SK-N-SH treated with all-trans-retinoic acid at 6 μM for 48 hours (cell line): ENCODE data around the gene PABPN1L.

Experiments used
- ATAC-seq: fragments of 200-7000 bp; cut with Tn5 transposase; 3 replicates; pipeline ENCODE4 v1.9.1; 2020; ENCODE audit warnings: mild to moderate bottlenecking, moderate library complexity
- BACH2 ChIP-seq: fragments of 250-450 bp; sonication (Bioruptor Pico); IDR thresholded peaks from 2 replicates; pipeline ENCODE4 v1.9.0; 2021; ENCODE audit warnings: mild to moderate bottlenecking, borderline replicate concordance
- CSDC2 ChIP-seq: fragments of 250-450 bp; sonication (Bioruptor Pico); IDR thresholded peaks from 2 replicates; pipeline ENCODE4 v1.5.0; 2020; ENCODE audit warnings: mild to moderate bottlenecking, moderate library complexity
- CSRNP3 ChIP-seq: fragments of 250-450 bp; sonication (Bioruptor Pico); IDR thresholded peaks from 2 replicates; pipeline ENCODE4 v1.5.1; 2021; ENCODE audit warnings: mild to moderate bottlenecking, moderate library complexity
- ESRRG ChIP-seq: fragments of 250-450 bp; sonication (Bioruptor Pico); IDR thresholded peaks from 2 replicates; pipeline ENCODE4 v1.6.1; 2021; ENCODE audit warnings: mild to moderate bottlenecking
- GLIS3 ChIP-seq: fragments of 250-450 bp; sonication (Bioruptor Pico); IDR thresholded peaks from 2 replicates; pipeline ENCODE4 v1.5.0; 2020; ENCODE audit warnings: mild to moderate bottlenecking, moderate library complexity
- ISL1 ChIP-seq: fragments of 250-450 bp; sonication (Bioruptor Pico); IDR thresholded peaks from 2 replicates; pipeline ENCODE4 v2.1.2; 2022; ENCODE audit warnings: mild to moderate bottlenecking, moderate library complexity
- OSR1 ChIP-seq: fragments of 250-450 bp; sonication (Bioruptor Pico); IDR thresholded peaks from 2 replicates; pipeline ENCODE4 v1.8.0; 2022; ENCODE audit warnings: moderate library complexity, mild to moderate bottlenecking, inconsistent platforms
- PPARA ChIP-seq: fragments of 250-450 bp; sonication (Bioruptor Pico); IDR thresholded peaks from 2 replicates; pipeline ENCODE4 v1.5.0; 2020; ENCODE audit warnings: mild to moderate bottlenecking, borderline replicate concordance
- TCF4 ChIP-seq: fragments of 250-450 bp; sonication (Bioruptor Pico); IDR thresholded peaks from 2 replicates; pipeline ENCODE4 v1.8.0; 2021; ENCODE audit warnings: mild to moderate bottlenecking, moderate library complexity, borderline replicate concordance
- TOX ChIP-seq: fragments of 250-450 bp; sonication (Bioruptor Pico); IDR thresholded peaks from 2 replicates; pipeline ENCODE4 v1.8.0; 2021; ENCODE audit warnings: mild to moderate bottlenecking, moderate library complexity, borderline replicate concordance
- ZC3H10 ChIP-seq: fragments of 250-450 bp; sonication (Bioruptor Pico); IDR thresholded peaks from 2 replicates; pipeline ENCODE4 v1.5.1; 2021; ENCODE audit warnings: mild to moderate bottlenecking, moderate library complexity
- ZFP3 ChIP-seq: fragments of 250-450 bp; sonication (Bioruptor Pico); IDR thresholded peaks from 2 replicates; pipeline ENCODE4 v1.5.0; 2020; ENCODE audit warnings: mild to moderate bottlenecking, moderate library complexity
- ZFP30 ChIP-seq: fragments of 450-650 bp; formaldehyde crosslinking; IDR thresholded peaks from 2 replicates; pipeline ENCODE4 v1.5.0; 2022; ENCODE audit warnings: mild to moderate bottlenecking, moderate library complexity
- ZNF565 ChIP-seq: fragments of 450-650 bp; formaldehyde crosslinking; conservative IDR thresholded peaks from 2 replicates; pipeline ENCODE4 v1.5.0; 2020; ENCODE audit warnings: low read depth, mild to moderate bottlenecking, moderate library complexity
- ZNF70 ChIP-seq: fragments of 450-650 bp; formaldehyde crosslinking; IDR thresholded peaks from 2 replicates; pipeline ENCODE4 v1.5.0; 2020; ENCODE audit warnings: mild to moderate bottlenecking, moderate library complexity
- TF ChIP-seq, protein P1 (sequence below): fragments of 250-450 bp; sonication (Bioruptor Pico); IDR thresholded peaks from 2 replicates; pipeline ENCODE4 v1.8.0; 2020; ENCODE audit warnings: mild to moderate bottlenecking, moderate library complexity, borderline replicate concordance
- TF ChIP-seq, protein P2 (sequence below): fragments of 250-450 bp; sonication (Bioruptor Pico); IDR thresholded peaks from 2 replicates; pipeline ENCODE4 v1.5.1; 2020; ENCODE audit warnings: low read depth, mild to moderate bottlenecking, moderate library complexity
- TF ChIP-seq, protein P3 (sequence below): fragments of 250-450 bp; sonication (Bioruptor Pico); IDR thresholded peaks from 2 replicates; pipeline ENCODE4 v1.5.0; 2020; ENCODE audit warnings: mild to moderate bottlenecking, moderate library complexity

Gene PABPN1L

DNA sequence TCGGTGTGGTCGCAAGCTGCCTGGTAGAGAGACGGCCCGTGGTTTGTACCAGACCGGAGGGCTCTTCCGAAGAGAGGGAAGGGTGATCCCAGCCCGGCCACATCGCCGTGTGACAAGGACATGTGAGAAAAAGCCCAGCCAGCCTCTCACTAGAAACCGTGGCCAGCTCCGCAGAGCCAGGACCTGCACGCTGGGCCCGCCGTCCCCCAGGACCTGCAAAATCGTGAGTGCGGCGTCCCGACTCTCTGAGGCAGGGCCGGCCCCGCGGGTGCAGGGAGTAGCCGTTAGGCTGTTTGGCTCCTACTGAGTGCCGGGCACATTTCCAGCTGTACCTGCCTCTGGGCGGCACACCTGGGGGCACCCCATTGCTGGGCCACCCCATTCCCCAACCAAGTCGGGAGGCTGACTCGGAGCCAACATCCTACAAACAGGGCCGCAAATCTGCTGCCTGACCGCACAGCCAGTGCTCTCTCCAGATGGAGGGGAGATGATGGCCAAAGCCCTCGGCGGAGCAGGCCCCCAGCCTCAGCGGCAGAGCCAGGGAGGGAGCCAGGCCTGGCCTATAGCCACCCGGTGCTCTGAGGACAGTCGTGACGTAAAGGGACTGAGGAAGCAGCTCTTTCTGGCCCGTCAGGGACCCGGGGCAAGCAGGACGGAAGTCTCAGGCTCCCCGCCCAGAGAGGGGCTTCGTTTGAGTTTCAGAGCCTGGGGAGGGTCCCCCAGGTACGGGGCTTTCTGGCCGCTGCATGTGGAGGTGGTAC lies 33.6 kb upstream of the PABPN1L start:
- TF ChIP-seq, protein P1, sequence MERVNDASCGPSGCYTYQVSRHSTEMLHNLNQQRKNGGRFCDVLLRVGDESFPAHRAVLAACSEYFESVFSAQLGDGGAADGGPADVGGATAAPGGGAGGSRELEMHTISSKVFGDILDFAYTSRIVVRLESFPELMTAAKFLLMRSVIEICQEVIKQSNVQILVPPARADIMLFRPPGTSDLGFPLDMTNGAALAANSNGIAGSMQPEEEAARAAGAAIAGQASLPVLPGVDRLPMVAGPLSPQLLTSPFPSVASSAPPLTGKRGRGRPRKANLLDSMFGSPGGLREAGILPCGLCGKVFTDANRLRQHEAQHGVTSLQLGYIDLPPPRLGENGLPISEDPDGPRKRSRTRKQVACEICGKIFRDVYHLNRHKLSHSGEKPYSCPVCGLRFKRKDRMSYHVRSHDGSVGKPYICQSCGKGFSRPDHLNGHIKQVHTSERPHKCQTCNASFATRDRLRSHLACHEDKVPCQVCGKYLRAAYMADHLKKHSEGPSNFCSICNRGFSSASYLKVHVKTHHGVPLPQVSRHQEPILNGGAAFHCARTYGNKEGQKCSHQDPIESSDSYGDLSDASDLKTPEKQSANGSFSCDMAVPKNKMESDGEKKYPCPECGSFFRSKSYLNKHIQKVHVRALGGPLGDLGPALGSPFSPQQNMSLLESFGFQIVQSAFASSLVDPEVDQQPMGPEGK: no peak
- TF ChIP-seq ZNF565 (CRISPR knock-in tag) (no peak), CSDC2 (CRISPR knock-in tag) (no peak), ZC3H10 (CRISPR knock-in tag) (no peak), TCF4 (no peak), ISL1 (CRISPR knock-in tag) (no peak), PPARA (CRISPR knock-in tag) (no peak), TOX (no peak)
- TF ChIP-seq, protein P2, sequence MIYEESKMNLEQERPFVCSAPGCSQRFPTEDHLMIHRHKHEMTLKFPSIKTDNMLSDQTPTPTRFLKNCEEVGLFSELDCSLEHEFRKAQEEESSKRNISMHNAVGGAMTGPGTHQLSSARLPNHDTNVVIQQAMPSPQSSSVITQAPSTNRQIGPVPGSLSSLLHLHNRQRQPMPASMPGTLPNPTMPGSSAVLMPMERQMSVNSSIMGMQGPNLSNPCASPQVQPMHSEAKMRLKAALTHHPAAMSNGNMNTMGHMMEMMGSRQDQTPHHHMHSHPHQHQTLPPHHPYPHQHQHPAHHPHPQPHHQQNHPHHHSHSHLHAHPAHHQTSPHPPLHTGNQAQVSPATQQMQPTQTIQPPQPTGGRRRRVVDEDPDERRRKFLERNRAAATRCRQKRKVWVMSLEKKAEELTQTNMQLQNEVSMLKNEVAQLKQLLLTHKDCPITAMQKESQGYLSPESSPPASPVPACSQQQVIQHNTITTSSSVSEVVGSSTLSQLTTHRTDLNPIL (CRISPR knock-in tag): no peak
- TF ChIP-seq, protein P3, sequence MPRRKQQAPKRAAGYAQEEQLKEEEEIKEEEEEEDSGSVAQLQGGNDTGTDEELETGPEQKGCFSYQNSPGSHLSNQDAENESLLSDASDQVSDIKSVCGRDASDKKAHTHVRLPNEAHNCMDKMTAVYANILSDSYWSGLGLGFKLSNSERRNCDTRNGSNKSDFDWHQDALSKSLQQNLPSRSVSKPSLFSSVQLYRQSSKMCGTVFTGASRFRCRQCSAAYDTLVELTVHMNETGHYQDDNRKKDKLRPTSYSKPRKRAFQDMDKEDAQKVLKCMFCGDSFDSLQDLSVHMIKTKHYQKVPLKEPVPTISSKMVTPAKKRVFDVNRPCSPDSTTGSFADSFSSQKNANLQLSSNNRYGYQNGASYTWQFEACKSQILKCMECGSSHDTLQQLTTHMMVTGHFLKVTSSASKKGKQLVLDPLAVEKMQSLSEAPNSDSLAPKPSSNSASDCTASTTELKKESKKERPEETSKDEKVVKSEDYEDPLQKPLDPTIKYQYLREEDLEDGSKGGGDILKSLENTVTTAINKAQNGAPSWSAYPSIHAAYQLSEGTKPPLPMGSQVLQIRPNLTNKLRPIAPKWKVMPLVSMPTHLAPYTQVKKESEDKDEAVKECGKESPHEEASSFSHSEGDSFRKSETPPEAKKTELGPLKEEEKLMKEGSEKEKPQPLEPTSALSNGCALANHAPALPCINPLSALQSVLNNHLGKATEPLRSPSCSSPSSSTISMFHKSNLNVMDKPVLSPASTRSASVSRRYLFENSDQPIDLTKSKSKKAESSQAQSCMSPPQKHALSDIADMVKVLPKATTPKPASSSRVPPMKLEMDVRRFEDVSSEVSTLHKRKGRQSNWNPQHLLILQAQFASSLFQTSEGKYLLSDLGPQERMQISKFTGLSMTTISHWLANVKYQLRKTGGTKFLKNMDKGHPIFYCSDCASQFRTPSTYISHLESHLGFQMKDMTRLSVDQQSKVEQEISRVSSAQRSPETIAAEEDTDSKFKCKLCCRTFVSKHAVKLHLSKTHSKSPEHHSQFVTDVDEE (CRISPR knock-in tag): no peak
- ATAC-seq: no peak

DNA sequence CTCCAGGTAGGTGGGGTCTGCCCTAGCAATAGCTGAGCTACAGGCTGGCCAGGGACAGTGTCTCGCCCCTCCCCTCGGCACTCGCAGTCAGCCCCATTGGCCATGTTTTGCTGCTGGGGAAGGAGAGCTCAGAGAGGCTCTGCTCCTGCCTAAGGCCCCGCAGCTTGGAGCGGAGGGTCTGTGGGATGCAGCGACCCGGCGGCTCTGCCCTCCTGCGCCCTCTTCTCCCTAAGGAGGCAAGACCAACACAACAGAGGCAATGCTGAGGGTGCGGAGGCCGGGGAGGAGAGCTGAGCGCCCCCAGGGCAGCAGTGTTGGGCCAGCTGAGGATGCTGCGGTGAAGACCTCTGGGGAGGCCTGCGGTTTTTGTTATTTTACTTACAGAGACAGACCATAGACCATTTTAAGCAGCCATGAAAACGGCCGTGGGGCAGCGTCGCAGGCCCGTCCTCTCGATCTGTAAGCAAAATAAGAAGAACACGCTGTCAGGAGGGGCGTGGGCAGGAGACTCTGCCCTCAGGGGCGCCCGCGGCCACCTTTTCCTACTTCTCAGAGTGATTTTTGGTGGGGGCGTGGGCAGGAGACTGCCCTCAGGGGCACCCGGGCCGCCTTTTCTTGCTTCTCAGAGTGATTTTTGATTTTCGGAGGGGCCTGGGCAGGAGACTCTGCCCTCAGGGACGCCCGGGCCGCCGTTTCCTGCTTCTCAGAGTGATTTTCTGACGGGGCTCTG lies 31.4 kb upstream of the PABPN1L start:
- TF ChIP-seq TOX (no peak), GLIS3 (CRISPR knock-in tag) (no peak), ISL1 (CRISPR knock-in tag) (no peak), ZC3H10 (CRISPR knock-in tag) (no peak), ZFP3 (CRISPR knock-in tag) (no peak), ZFP30 (CRISPR knock-in tag) (no peak), ESRRG (CRISPR knock-in tag) (no peak), CSDC2 (CRISPR knock-in tag) (no peak), TCF4 (no peak), BACH2 (CRISPR knock-in tag) (no peak), OSR1 (CRISPR knock-in tag) (no peak), ZNF70 (CRISPR knock-in tag) (no peak), PPARA (CRISPR knock-in tag) (no peak), CSRNP3 (no peak)
- TF ChIP-seq, protein P1: no peak
- TF ChIP-seq, protein P3 (CRISPR knock-in tag): no peak
- TF ChIP-seq, protein P2 (CRISPR knock-in tag): no peak
- ATAC-seq: no peak
